ENCODE results near the gene ADCY10. TPM values are rescaled to one million over a fixed set of nuclear protein-coding genes. Genes with fewer than 3 reads are reported as not detected.

The ADCY10 gene
- polyA plus RNA-seq, 1 donor from 2014 or later = 0.09 TPM

DNA sequence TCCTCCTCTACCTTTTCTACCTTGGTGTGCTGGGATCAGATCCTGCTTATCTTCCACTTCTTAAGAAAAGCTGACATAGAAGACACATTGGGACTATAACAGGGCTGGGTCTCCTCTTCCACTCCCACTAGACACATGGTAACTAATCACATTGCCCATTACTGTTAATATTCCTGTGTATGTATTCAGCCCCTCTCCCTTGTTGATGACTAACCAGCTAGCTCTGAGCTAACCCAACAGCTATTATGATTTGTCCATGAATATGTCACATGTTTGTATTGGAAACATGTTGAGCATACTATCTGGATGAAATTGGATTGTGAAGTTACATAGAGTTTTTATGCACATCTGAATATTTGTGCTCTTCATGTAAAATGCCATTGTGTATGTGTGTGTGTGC, 139.2 kb downstream of the ADCY10 start:
- no peak overlapping the region for H3K4me3 ChIP-seq (ENCODE audit: low read length)
- no peaks in the 10 kb centered on the region for H3K79me2 ChIP-seq (replicated peaks; ENCODE audit: insufficient read depth, low read length)
- H3K9me3 ChIP-seq (ENCODE audit: low read length) = no peaks in the 10 kb centered on the region
- H3K27me3 ChIP-seq (ENCODE audit: insufficient read depth, low read depth, low read length) = no peaks in the 10 kb centered on the region
- H3F3A ChIP-seq (ENCODE audit: insufficient read depth, low read length, poor library complexity, severe bottlenecking) = no peaks in the 10 kb centered on the region
- H3K9ac ChIP-seq (ENCODE audit: low read length) = no peak overlapping the region
- H3K27ac ChIP-seq (ENCODE audit: low read length) = no peak overlapping the region
- no peak overlapping the region for H3K4me2 ChIP-seq (ENCODE audit: low read length)
- H2AFZ ChIP-seq (ENCODE audit: low read depth, low read length) = no peak overlapping the region
- H4K20me1 ChIP-seq (ENCODE audit: insufficient read depth) = no peaks in the 10 kb centered on the region
- no peaks in the 10 kb centered on the region for H3K36me3 ChIP-seq (ENCODE audit: insufficient read depth, low read length)
- no peak for TF ChIP-seq EZH2 (IDR thresholded peaks at IDR 0.05; ENCODE audit: borderline replicate concordance, insufficient read depth, low read length, poor library complexity, severe bottlenecking)
- TF ChIP-seq SMC3 (conservative IDR thresholded peaks at IDR 0.05; ENCODE audit: poor library complexity) = no peak
- TF ChIP-seq, protein P1, sequence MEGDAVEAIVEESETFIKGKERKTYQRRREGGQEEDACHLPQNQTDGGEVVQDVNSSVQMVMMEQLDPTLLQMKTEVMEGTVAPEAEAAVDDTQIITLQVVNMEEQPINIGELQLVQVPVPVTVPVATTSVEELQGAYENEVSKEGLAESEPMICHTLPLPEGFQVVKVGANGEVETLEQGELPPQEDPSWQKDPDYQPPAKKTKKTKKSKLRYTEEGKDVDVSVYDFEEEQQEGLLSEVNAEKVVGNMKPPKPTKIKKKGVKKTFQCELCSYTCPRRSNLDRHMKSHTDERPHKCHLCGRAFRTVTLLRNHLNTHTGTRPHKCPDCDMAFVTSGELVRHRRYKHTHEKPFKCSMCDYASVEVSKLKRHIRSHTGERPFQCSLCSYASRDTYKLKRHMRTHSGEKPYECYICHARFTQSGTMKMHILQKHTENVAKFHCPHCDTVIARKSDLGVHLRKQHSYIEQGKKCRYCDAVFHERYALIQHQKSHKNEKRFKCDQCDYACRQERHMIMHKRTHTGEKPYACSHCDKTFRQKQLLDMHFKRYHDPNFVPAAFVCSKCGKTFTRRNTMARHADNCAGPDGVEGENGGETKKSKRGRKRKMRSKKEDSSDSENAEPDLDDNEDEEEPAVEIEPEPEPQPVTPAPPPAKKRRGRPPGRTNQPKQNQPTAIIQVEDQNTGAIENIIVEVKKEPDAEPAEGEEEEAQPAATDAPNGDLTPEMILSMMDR (IDR thresholded peaks at IDR 0.05; ENCODE audit: poor library complexity, severe bottlenecking) = no peak
- no peak for TF ChIP-seq TAF1 (IDR thresholded peaks at IDR 0.05; ENCODE audit: low read depth)
- TF ChIP-seq POLR2AphosphoS5 (IDR thresholded peaks at IDR 0.05) = no peak
- no peak for TF ChIP-seq EP300 (conservative IDR thresholded peaks at IDR 0.05; ENCODE audit: poor library complexity, severe bottlenecking)
- TF ChIP-seq RAD21 (conservative IDR thresholded peaks at IDR 0.05) = no peak
- no peak for TF ChIP-seq MXI1 (conservative IDR thresholded peaks at IDR 0.05; ENCODE audit: poor library complexity, severe bottlenecking)
- TF ChIP-seq, protein P2, sequence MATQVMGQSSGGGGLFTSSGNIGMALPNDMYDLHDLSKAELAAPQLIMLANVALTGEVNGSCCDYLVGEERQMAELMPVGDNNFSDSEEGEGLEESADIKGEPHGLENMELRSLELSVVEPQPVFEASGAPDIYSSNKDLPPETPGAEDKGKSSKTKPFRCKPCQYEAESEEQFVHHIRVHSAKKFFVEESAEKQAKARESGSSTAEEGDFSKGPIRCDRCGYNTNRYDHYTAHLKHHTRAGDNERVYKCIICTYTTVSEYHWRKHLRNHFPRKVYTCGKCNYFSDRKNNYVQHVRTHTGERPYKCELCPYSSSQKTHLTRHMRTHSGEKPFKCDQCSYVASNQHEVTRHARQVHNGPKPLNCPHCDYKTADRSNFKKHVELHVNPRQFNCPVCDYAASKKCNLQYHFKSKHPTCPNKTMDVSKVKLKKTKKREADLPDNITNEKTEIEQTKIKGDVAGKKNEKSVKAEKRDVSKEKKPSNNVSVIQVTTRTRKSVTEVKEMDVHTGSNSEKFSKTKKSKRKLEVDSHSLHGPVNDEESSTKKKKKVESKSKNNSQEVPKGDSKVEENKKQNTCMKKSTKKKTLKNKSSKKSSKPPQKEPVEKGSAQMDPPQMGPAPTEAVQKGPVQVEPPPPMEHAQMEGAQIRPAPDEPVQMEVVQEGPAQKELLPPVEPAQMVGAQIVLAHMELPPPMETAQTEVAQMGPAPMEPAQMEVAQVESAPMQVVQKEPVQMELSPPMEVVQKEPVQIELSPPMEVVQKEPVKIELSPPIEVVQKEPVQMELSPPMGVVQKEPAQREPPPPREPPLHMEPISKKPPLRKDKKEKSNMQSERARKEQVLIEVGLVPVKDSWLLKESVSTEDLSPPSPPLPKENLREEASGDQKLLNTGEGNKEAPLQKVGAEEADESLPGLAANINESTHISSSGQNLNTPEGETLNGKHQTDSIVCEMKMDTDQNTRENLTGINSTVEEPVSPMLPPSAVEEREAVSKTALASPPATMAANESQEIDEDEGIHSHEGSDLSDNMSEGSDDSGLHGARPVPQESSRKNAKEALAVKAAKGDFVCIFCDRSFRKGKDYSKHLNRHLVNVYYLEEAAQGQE (IDR thresholded peaks at IDR 0.05; ENCODE audit: borderline replicate concordance) = no peak
- H3K9me2 ChIP-seq (ENCODE audit: insufficient read depth, low read length) = no peaks in the 10 kb centered on the region

DNA sequence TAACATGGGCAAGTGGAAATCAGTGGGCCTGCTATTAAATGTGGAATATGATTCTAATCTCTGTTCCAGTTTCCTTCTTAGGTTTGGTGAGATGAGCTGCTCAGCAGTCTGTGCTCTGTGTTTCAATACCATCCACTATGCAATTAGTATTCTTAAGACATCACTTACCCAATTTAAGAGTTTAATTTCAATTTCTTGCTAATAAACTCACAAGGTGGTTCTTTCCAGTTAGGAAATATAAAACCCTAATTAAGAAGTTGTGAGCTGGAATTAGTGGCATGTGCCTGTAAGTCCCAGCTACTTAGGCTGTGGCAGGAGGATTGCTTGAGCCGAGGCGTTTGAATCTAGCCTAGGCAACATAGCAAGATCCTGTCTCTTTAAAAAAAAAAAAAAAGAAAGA, 140.4 kb downstream of the ADCY10 start:
- H3K4me2 ChIP-seq (ENCODE audit: low read length) = no peak overlapping the region
- no peaks in the 10 kb centered on the region for H3K36me3 ChIP-seq (ENCODE audit: insufficient read depth, low read length)
- H3K9me2 ChIP-seq (ENCODE audit: insufficient read depth, low read length) = no peaks in the 10 kb centered on the region
- no peak overlapping the region for H3K27ac ChIP-seq (ENCODE audit: low read length)
- TF ChIP-seq EZH2 (IDR thresholded peaks at IDR 0.05; ENCODE audit: borderline replicate concordance, insufficient read depth, low read length, poor library complexity, severe bottlenecking) = no peak
- no peak for TF ChIP-seq TAF1 (IDR thresholded peaks at IDR 0.05; ENCODE audit: low read depth)
- no peak for TF ChIP-seq EP300 (conservative IDR thresholded peaks at IDR 0.05; ENCODE audit: poor library complexity, severe bottlenecking)
- no peak for TF ChIP-seq SMC3 (conservative IDR thresholded peaks at IDR 0.05; ENCODE audit: poor library complexity)
- TF ChIP-seq, protein P1 (IDR thresholded peaks at IDR 0.05; ENCODE audit: poor library complexity, severe bottlenecking) = no peak
- TF ChIP-seq MXI1 (conservative IDR thresholded peaks at IDR 0.05; ENCODE audit: poor library complexity, severe bottlenecking) = no peak
- TF ChIP-seq POLR2AphosphoS5 (IDR thresholded peaks at IDR 0.05) = no peak
- no peak for TF ChIP-seq RAD21 (conservative IDR thresholded peaks at IDR 0.05)
- TF ChIP-seq, protein P2 (IDR thresholded peaks at IDR 0.05; ENCODE audit: borderline replicate concordance) = no peak
- H3K9ac ChIP-seq (ENCODE audit: low read length) = no peak overlapping the region
- no peak overlapping the region for H3K4me3 ChIP-seq (ENCODE audit: low read length)
- no peaks in the 10 kb centered on the region for H4K20me1 ChIP-seq (ENCODE audit: insufficient read depth)
- no peaks in the 10 kb centered on the region for H3K79me2 ChIP-seq (replicated peaks; ENCODE audit: insufficient read depth, low read length)
- no peaks in the 10 kb centered on the region for H3K27me3 ChIP-seq (ENCODE audit: insufficient read depth, low read depth, low read length)
- no peak overlapping the region for H2AFZ ChIP-seq (ENCODE audit: low read depth, low read length)
- no peaks in the 10 kb centered on the region for H3K9me3 ChIP-seq (ENCODE audit: low read length)
- no peaks in the 10 kb centered on the region for H3F3A ChIP-seq (ENCODE audit: insufficient read depth, low read length, poor library complexity, severe bottlenecking)

Measured in neural cell (in vitro differentiated cells).